GM21515 (cell line): ENCODE results near the gene CTSZ.
"Not testable (repeated sequence)": the region's sequence is repeated elsewhere in the genome, so short reads cannot be mapped to it uniquely, and the experiment has no call there.

Source experiments
- ATAC-seq: cut with Tn5 transposase; IDR thresholded peaks from one replicate; pipeline ENCODE4 v1.9.1; 2021; ENCODE audit not compliant: unreplicated experiment

The CTSZ gene

DNA sequence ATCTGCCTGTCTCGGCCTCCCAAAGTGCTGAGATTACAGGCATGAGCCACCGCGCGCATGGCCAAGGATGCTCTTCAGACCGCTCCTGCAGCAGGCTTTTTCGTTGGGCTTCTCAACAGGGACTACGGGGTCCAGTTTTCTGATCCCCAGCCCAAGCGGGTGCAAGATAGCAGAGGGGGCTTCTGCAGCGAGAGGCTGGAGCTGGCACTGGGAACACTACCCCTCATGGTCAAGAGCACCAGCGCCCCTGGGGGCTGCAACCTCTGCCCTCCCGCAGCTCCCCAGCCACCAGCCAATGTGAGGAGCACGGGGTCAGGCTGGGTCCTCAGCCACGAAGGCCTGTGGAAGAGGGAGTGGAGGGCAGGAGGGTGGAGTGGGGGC, 6.0 kb downstream of the CTSZ start:
- no peak for ATAC-seq

- no peak for ATAC-seq
These were observed 6.7 kb downstream of the CTSZ start for GRCh38 chr20:59000326-59000725.

DNA sequence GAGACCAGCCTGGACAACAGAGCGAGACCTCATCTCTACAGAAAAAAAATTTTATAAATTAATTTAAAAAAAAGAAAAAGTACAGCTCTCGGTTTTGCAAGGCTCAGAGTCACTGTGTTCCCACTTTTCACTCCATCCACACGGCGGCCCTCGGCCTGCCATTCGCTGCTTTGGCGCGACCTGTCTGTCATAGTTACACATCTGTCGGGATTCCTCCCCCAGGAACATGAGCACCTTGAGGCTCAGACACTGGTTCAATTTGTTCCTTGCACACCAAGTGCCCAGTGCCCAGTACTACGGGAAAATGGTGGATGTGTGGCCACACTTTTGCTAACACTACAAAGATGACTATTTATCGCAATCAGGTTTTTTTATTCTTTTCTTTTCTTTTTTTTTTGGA, 8.4 kb downstream of the CTSZ start:
- no peak for ATAC-seq

DNA sequence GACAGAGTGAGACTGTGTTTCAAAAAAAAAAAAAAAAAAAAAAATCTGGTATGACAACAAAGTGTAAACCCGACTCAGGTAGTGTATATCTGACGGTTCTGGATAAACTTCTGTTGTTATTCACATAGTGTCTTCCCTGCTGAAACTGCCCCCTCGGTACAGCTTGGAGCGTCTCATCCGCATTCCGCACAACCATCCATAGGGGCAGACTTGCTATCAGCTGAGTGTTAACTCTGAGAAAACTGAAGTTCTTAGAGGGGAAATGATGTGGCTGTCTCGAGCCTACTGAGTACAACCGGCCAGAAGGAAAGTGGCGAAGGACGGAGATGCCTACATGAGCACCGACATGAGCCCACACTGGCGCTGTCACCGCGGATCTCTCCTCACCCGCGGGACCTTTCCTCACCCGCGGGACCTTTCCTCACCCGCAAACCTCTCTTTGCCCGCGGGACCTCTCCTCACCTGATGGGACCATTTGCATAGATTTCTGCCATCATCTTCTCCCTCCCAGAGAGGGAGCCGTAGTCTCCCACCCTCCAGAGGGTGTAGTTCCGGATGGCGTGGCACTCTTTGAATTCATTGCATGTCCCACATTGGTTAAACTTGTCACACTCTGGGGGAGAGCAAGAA, 9.8 kb downstream of the CTSZ start:
- ATAC-seq = no peak

DNA sequence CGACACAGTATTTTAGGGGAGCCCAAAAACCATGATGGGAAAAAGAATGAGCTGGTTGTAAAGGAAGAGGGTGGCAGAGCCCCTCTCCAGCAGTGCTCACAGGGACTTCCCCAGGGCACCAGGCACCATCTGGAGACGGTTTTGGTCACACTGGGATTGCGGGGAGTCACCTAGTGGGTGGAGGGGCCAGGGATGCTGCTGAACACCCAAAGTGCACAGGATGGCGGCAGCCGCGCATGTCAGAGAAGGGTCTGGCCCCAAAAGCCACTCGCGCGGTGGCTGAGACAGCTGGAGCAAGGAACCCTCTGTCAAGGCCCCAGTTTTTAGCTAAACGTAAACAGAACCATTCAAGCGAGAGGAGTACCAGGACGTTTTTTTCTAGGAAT, 10.8 kb downstream of the CTSZ start:
- ATAC-seq = no peak

DNA sequence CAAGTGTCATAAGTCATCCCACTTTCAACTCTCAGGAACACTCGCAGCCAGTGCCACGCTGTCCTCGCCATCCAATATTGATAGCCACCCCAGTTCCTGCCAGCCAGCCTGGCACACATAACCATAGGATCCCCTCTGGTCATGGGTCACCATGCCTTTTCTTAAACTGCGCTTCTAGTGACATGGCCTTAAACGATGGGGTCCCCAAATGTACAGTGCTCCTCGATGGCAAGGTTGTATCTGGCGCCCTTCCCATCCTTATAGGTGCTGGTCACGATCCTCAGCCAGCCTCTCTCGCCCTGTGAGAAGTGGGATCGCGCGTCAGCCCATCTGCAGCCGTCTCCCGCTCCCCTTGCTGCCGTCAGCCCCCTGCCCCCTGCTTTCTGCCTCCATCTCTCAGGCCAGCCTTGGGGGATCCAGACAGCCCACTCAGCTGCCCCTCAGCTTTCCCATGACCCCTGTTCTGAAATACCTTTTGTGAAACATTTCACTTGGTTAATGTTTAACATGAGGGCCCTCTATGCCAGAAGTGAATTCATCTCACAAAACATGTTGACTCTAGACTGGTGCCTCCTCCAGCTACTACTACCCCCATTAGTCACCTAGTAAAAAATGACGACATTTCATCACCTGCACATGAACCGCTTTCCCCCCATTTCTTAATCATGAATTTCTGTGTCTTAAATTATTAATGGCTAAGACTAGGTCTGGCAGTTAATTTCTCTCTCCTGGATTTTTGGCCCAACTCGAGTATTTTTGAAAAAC, 11.4 kb downstream of the CTSZ start:
- ATAC-seq = no peak

GRCh38 chr20:58994390-58995159, 12.5 kb downstream of the CTSZ start:
- no peak for ATAC-seq

GRCh38 chr20:58993332-58994248, 13.5 kb downstream of the CTSZ start:
- no peak for ATAC-seq

GRCh38 chr20:58992911-58993310, 14.1 kb downstream of the CTSZ start:
- no peak for ATAC-seq

GRCh38 chr20:58991715-58992114, 15.3 kb downstream of the CTSZ start:
- no peak for ATAC-seq

DNA sequence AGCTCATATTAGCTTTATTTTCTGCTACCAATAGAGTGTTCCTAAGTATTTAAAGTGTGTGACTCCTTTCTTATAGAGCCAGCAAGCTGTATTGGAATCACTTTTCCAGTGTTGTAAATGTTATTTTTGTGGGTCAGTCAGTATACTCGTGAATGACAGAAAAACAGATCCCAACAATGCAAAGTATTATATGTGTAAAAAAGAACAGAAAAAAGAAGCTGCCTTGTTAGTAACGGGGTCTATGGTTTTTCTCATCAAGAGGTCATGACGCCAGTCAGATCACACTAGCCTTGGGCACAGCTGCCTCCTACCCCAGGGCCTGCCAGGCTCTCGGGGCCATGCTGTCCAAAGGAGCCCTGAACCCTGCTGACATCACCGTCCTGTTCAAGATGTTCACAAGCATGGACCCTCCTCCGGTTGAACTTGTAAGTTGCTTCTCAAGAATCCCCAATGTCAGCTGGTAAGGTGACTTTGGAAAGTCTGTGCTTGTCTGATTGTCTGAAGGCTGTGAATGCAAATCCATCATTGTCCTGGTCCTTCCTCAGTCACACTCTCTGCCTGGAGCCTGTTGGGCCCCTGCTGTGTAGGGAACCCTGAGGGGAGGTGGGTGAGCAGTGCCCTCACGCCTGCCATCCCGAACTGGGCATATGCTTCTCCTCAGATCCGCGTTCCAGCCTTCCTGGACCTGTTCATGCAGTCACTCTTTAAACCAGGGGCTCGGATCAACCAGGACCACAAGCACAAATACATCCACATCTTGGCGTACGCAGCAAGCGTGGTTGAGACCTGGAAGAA, 16.2 kb downstream of the CTSZ start:
- ATAC-seq = no peak

GRCh38 chr20:58989196-58989595, 17.9 kb downstream of the CTSZ start:
- no peak for ATAC-seq

DNA sequence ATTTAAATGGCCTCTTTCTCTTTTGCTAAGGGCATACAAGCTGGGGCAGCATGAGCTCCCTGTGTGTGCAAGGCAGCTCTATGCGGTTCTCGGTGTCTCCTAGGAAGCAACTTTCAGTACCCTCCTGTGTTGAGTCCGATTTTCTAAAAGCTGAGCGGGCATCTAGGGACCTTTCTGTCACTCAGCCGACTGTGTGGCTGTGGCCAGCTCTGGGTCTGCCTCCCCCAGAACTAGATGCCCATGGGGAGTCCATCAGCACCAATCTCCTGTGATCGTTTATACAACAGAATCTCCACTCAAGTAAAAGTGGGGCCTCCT, 18.5 kb downstream of the CTSZ start:
- no peak for ATAC-seq

- ATAC-seq = no peak
These were observed 19.1 kb downstream of the CTSZ start for GRCh38 chr20:58987790-58988564.

DNA sequence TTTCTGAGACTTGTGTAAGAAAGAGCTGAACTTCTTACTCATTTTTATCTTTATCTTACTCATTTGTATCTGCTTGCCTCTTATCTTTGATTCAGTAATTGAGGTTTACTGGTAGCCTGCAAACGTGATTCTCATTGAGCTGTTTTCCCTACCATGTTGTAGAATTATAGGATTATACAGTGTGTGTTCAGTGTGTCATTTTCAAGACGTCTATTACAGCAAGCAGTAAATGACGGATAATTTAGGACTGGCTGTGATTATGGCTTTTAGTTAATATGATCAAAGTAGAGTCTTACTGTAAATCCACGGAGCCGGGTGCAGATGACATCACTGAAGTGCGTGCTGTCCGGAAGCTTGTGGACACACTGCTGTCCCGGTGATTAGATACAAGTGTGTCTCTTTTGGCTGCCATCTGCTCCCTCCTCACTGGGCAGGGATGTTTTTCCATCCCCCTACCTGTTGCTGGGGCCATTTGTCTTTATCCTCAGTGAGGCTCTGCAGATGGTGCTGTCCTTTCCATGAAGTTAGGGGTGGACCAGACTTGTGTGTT, 20.0 kb downstream of the CTSZ start:
- ATAC-seq = no peak

GRCh38 chr20:58986286-58986967, 20.6 kb downstream of the CTSZ start:
- ATAC-seq = no peak

- ATAC-seq = no peak
These were observed 21.4 kb downstream of the CTSZ start for GRCh38 chr20:58985656-58986055.

GRCh38 chr20:58984691-58985090, 22.4 kb downstream of the CTSZ start:
- ATAC-seq = no peak

- ATAC-seq = not testable (repeated sequence)
These were observed 24.0 kb downstream of the CTSZ start for GRCh38 chr20:58983115-58983468.
